Activated naive CD4-positive, alpha-beta T cell treated with anti-CD3 and anti-CD28 coated beads for 36 hours (primary cell): ENCODE data around the gene FCF1. TPM values are rescaled to one million over a fixed set of nuclear protein-coding genes. Genes with fewer than 3 reads are reported as not detected.

ENCODE experiments used
- CTCF ChIA-PET: fragments of 350-600 bp; sonication (Branson Sonifier 250); formaldehyde crosslinking; loops from one replicate; lab custom pipeline; 2021; ENCODE audit warnings: antibody characterized with exemption; lab: Charles Lee
- DNase-seq: peaks from one replicate; pipeline ENCODE4 v3.0.0-alpha.2; 2020
- H3K27ac Mint-ChIP-seq: one replicate; pipeline ENCODE4 v1.8.0; 2021; ENCODE audit warnings: mild to moderate bottlenecking, mixed read lengths
- H3K27me3 Mint-ChIP-seq: one replicate; pipeline ENCODE4 v1.8.0; 2021; ENCODE audit warnings: low read depth, mixed read lengths
- H3K36me3 Mint-ChIP-seq: one replicate; pipeline ENCODE4 v1.8.0; 2021; ENCODE audit warnings: low read depth, mixed read lengths
- H3K4me1 Mint-ChIP-seq: one replicate; pipeline ENCODE4 v1.8.0; 2021; ENCODE audit warnings: low read depth, mixed read lengths
- H3K4me3 Mint-ChIP-seq: one replicate; pipeline ENCODE4 v1.8.0; 2021; ENCODE audit warnings: mild to moderate bottlenecking, moderate library complexity, mixed read lengths
- H3K9me3 Mint-ChIP-seq: one replicate; pipeline ENCODE4 v1.8.0; 2021; ENCODE audit warnings: mixed read lengths
- intact Hi-C: fragments of 100-400 bp; cut with micrococcal nuclease; formaldehyde crosslinking; loops from one replicate; pipeline ENCODE4 v1.15.1; 2023
- total RNA-seq, 2 experiments: library from RNA; stranded (reverse); gene quantifications; one replicate each; pipeline ENCODE4 v1.2.3, GENCODE V29; 2021

The FCF1 gene
- total RNA-seq, 2 experiments from 2014 or later: 83.8 to 87.5 TPM

DNA sequence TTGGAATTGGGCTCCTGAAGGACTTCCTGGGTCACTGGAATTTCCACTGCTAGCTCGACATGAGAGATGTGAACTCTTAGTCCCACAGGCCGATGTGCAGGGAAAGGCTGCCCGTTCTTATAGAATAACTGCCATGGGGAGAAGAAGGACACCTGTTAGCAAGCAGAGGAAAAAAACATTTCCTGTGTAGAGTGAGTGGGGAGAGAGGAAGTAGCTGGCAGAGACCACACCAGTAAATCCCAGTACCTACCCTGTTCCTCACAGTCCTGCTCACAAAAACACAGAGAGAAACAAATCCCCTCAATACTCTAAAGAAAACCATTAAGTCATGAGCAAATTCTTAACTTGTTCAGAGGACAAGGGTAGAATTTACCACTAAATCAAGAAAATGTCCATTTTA lies 29.5 kb upstream of the FCF1 start:
- Mint-ChIP-seq H3K27me3 (no peaks in the 10 kb centered on the region), H3K4me1 (peaks cover 19% of the 10 kb centered on the region), H3K9me3 (no peaks in the 10 kb centered on the region), H3K36me3 (peaks cover 13% of the 10 kb centered on the region), H3K27ac (no peak overlapping the region), H3K4me3 (no peak overlapping the region)
- CTCF ChIA-PET: interaction anchor here (1.3 kb wide), 1 partner anchor 74 kb away, joined by 4 read pairs; no protein-coding TSS in a partner anchor
- intact Hi-C loops: no loop called here
- DNase-seq: no peak

DNA sequence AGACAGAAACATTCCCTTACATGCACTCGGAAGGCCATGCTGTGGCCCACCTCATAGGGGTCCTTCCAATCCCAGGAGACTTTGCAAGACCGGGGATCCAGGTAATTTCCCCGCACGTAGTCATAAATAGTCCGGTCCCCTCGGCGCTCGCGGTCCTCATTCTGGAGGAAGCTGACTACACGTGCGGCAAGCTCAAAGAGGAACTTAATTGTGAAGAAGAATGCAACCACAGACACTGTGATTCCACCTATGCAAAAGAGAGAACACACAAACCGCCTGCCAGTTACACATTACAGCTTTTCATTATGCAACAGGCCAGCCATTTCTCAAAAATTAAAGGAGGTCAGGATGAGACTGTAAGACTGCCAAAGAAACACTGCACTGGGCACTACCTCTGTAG lies 28.5 kb upstream of the FCF1 start:
- CTCF ChIA-PET: interaction anchor here (1.3 kb wide), 1 partner anchor 75 kb away, joined by 4 read pairs; no protein-coding TSS in a partner anchor
- Mint-ChIP-seq H3K4me1 (peaks cover 19% of the 10 kb centered on the region), H3K9me3 (no peaks in the 10 kb centered on the region), H3K4me3 (no peak overlapping the region), H3K27ac (peak overlapping the region; percentile 27), H3K27me3 (no peaks in the 10 kb centered on the region), H3K36me3 (peaks cover 17% of the 10 kb centered on the region)
- intact Hi-C loops: no loop called here
- peak; percentile 41 for DNase-seq

DNA sequence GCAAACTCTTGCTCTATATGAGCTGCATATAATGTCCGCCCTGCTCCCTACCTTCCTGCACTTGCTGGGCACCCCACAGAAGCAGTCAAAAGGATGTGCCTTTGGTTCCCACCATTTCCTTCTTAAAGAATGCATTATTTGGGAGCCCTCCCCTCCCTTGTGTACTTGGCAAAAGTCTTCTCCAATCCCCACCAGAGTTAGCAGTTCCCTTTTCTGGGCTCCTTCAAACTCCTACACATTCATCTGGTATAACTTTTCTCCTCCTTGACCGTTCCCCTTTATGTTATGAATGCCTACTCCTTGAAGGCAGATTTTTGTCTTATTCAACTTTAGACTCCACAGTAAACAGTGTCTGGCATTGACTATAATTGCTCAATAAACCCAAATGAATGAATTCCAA lies 27.9 kb upstream of the FCF1 start:
- H3K27ac Mint-ChIP-seq: no peak overlapping the region
- intact Hi-C loops: no loop called here
- peaks cover 19% of the 10 kb centered on the region for H3K4me1 Mint-ChIP-seq
- H3K4me3 Mint-ChIP-seq: no peak overlapping the region
- peaks cover 16% of the 10 kb centered on the region for H3K36me3 Mint-ChIP-seq
- H3K9me3 Mint-ChIP-seq: no peaks in the 10 kb centered on the region
- H3K27me3 Mint-ChIP-seq: no peaks in the 10 kb centered on the region
- CTCF ChIA-PET: interaction anchor here (0.5 to 1.3 kb wide), 3 partner anchors 76 to 246 kb away, joined by 3 to 4 read pairs (median 3); no protein-coding TSS in a partner anchor
- no peak for DNase-seq

DNA sequence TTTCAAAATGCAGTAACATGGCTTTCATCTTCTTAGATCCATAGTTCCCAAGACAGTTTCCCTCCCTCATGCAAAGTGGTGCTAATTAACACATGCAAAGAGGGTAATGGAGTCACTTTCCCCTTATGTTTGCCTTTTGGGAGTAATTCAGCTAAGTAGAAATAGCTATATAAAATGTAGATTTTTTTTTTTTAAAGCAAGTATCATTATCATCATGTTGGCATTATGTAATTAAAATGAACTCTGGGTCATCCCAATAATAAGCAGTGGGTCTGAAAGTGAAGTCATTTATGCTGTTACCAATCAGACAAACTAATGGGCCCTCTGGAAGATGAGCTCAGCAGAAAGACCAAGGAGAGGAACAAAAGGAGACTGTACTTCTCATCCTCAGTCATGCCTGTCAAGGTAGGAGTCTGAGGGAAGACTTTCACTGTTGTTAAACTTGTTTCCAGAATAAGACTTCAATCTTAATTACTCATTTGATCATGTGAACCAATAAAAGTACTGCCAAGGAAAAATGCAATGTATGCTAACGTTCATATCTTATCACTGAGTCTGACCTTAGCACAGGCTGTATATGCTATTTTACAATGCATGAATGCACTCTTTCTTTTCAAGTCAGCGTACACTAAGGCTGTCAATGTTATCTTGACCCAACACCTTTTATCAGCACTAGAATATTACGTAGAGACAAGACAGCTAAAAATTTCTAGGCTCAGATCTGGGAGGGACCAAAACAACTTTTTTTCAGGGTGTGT lies 26.8 kb upstream of the FCF1 start:
- Mint-ChIP-seq H3K27me3 (no peaks in the 10 kb centered on the region), H3K4me1 (peaks cover 19% of the 10 kb centered on the region), H3K9me3 (no peaks in the 10 kb centered on the region), H3K36me3 (peaks cover 22% of the 10 kb centered on the region), H3K27ac (no peak overlapping the region), H3K4me3 (no peak overlapping the region)
- CTCF ChIA-PET: interaction anchor here (0.9 kb wide), 1 partner anchor 175 kb away, joined by 3 read pairs; no protein-coding TSS in a partner anchor
- DNase-seq: no peak
- intact Hi-C loops: no loop called here

DNA sequence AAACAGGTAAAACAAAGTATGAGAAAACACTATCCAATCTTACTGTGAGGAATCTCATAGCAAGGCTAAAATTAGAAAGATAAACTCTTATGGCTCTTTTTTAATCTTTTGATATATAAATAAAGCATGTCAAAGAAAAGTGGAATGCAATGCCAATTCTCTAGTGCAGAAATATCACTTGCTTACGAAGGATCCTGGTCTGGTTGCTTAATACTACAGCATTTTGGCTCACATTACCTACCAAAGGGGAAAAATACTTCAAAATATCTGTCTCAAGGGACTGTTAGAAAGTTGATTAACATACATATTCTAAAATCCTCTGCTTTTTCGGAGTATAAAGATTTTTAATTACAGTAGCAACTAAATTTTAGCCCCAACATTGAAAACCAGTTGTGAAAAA lies 21.5 kb upstream of the FCF1 start:
- DNase-seq: no peak
- peaks cover 15% of the 10 kb centered on the region for H3K36me3 Mint-ChIP-seq
- CTCF ChIA-PET: interaction anchor here (1.1 kb wide), 1 partner anchor 254 kb away, joined by 3 read pairs; no protein-coding TSS in a partner anchor
- no peak overlapping the region for H3K4me3 Mint-ChIP-seq
- intact Hi-C loops: no loop called here
- no peaks in the 10 kb centered on the region for H3K27me3 Mint-ChIP-seq
- H3K27ac Mint-ChIP-seq: no peak overlapping the region
- no peaks in the 10 kb centered on the region for H3K9me3 Mint-ChIP-seq
- H3K4me1 Mint-ChIP-seq: peaks cover 2% of the 10 kb centered on the region

DNA sequence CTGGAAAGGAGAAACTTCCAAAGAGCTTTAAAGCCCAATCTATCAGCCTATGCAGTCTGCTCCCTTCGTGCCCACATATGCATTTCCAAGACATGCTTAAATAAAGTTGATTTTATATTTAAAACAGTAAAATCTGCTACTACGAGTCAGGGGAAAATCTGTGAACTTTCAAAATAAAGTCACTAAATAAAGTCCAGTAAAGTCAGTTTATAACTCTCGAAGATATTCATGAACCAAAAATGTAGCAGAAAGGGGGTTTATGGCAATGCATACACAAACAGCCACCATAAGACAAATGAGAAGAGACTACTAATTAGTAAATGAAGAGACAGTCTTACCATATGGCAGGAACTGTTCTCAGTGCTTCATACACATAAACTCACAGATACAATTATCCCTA lies 19.8 kb upstream of the FCF1 start:
- intact Hi-C loops: no loop called here
- Mint-ChIP-seq H3K9me3 (no peaks in the 10 kb centered on the region), H3K36me3 (peaks cover 15% of the 10 kb centered on the region), H3K4me3 (no peak overlapping the region), H3K4me1 (peaks cover 2% of the 10 kb centered on the region), H3K27ac (no peak overlapping the region), H3K27me3 (no peaks in the 10 kb centered on the region)
- DNase-seq: no peak
- CTCF ChIA-PET: interaction anchor here (1.6 kb wide), 1 partner anchor 25 kb away, joined by 3 read pairs; no protein-coding TSS in a partner anchor

DNA sequence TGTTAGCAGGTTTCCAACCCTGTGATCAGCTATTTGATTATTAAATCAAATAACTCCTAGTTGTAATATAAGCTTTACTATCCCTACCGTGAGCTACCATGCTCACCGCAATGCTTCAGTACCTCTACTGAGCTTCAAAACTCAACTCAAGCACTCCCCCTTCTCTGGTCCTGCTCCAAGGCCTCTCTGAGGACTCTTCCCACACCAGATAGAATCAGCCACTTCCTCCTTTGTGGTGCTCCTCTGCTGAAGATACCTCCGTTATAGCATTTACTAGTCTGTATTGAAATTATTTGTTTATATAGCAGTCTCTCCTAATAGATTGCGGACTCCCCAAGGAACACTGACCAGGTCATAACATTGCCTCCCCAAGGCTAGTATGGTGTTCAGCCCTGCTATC lies 17.5 kb upstream of the FCF1 start:
- Mint-ChIP-seq H3K27me3 (no peaks in the 10 kb centered on the region), H3K9me3 (no peaks in the 10 kb centered on the region), H3K36me3 (peaks cover 6% of the 10 kb centered on the region), H3K4me1 (peaks cover 7% of the 10 kb centered on the region), H3K27ac (no peak overlapping the region), H3K4me3 (no peak overlapping the region)
- CTCF ChIA-PET: interaction anchor here (1.6 kb wide), 1 partner anchor 86 kb away, joined by 4 read pairs; no protein-coding TSS in a partner anchor
- DNase-seq: no peak
- intact Hi-C loops: no loop called here

DNA sequence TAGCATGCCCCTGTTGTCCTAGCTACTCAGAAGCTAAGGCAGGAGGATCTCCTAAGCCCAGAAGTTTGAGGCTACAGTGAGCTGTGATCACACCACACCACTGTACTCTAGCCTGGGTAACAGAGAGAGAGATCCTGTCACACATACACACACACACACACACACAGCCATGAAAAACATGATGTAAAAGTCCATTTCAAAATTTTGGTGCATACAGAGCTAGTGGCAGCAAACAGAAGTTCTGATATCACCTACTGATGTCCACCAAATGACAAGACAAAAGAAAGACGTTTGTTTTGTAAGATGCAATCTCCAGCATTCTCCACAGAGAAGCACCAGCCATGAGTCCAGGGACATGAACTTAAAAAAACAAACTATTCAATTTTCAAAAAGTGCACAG lies 15.9 kb upstream of the FCF1 start:
- Mint-ChIP-seq H3K9me3 (no peaks in the 10 kb centered on the region), H3K27ac (no peak overlapping the region), H3K36me3 (peaks cover 6% of the 10 kb centered on the region), H3K4me1 (peaks cover 7% of the 10 kb centered on the region), H3K27me3 (no peaks in the 10 kb centered on the region), H3K4me3 (no peak overlapping the region)
- intact Hi-C loops: no loop called here
- DNase-seq: no peak
- CTCF ChIA-PET: interaction anchor here (0.6 kb wide), 1 partner anchor 93 kb away, joined by 7 read pairs; no protein-coding TSS in a partner anchor

DNA sequence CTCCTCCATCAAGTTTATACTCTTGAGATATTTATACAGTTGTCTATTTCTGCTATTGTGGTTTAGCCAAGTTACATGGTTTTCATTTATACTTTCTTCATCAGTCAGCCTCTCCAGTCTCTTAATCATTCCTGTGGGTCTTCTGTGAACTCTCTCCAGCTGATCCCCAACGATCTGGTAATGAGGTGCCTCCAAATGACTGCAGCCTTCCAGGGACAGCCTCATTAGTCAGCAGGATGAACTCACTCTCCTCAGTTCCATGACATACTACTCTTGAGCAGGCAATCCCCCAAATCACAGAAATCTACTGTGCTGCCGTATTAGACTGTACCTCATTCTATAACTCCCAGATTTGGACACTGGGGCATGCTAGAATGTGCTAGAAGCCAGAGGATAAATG lies 15.4 kb upstream of the FCF1 start:
- Mint-ChIP-seq H3K27ac (no peak overlapping the region), H3K4me1 (peaks cover 7% of the 10 kb centered on the region), H3K36me3 (peaks cover 8% of the 10 kb centered on the region), H3K27me3 (no peaks in the 10 kb centered on the region), H3K9me3 (peaks cover under 1% of the 10 kb centered on the region), H3K4me3 (no peak overlapping the region)
- CTCF ChIA-PET: interaction anchor here (0.6 kb wide), 1 partner anchor 93 kb away, joined by 7 read pairs; no protein-coding TSS in a partner anchor
- intact Hi-C loops: no loop called here
- no peak for DNase-seq

DNA sequence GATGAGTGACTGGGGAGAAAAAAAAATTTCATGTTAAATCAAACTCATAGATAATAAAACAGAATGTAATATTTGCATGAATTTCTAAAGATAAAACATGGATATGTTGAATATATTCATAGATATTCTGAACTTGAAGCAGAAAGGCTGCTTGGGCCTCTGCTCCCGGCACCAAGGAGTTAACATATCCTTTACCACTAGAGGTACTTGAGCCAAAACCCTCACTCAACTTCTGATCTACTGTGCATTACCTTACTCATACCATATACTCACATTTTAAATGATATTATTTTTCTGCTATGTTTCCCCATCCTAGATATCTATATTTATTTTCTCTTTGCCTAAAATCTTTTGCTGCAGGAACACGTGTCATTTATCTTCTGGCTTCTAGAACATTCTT lies 15.0 kb upstream of the FCF1 start:
- Mint-ChIP-seq H3K36me3 (peaks cover 13% of the 10 kb centered on the region), H3K27me3 (no peaks in the 10 kb centered on the region), H3K4me1 (peaks cover 10% of the 10 kb centered on the region), H3K27ac (no peak overlapping the region), H3K9me3 (peaks cover 5% of the 10 kb centered on the region), H3K4me3 (no peak overlapping the region)
- no peak for DNase-seq
- CTCF ChIA-PET: no interaction called here
- intact Hi-C loops: no loop called here

DNA sequence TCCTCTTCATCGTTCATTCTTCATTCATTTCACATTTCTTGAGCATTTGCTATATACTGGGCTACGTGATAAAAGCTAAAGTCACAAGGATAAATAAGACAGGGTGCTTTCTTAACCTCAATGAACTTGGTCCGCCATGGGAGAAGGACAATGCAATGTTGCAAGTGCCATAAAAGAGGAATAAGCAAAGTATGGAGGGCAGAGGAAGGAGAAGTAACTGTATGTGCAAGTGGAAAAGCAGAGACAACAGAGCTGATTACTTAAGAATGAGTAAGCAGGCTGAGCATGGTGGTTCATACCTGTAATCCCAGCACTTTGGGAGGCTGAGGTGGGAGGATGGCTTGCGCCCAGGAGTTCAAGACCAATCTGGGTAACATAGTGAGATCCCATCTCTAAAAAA lies 14.5 kb upstream of the FCF1 start:
- H3K4me1 Mint-ChIP-seq: peaks cover 12% of the 10 kb centered on the region
- no peak for DNase-seq
- no peak overlapping the region for H3K4me3 Mint-ChIP-seq
- no peaks in the 10 kb centered on the region for H3K27me3 Mint-ChIP-seq
- peaks cover 7% of the 10 kb centered on the region for H3K9me3 Mint-ChIP-seq
- intact Hi-C loops: no loop called here
- CTCF ChIA-PET: no interaction called here
- peaks cover 14% of the 10 kb centered on the region for H3K36me3 Mint-ChIP-seq
- no peak overlapping the region for H3K27ac Mint-ChIP-seq

DNA sequence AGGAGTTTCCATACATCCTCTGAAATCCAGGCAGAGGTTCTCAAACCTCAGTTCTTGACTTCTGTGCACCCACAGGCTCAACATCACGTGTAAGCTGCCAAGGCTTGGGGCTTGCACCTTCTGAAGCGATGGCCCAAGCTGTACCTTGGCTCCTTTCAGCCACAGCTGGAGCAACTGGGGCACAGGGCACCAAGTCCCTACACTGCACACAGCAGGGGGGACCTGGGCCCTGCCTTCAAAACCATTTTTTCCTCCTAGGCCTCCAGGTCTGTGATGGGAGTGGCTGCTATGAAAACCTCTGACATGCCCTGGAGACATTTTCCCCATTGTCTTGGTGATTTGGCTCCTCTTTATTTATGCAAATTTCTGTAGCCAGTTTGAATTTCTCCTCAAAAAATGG lies 10.7 kb upstream of the FCF1 start:
- intact Hi-C loops: no loop called here
- CTCF ChIA-PET: interaction anchor here (0.7 kb wide), 1 partner anchor 29 kb away, joined by 4 read pairs; no protein-coding TSS in a partner anchor
- H3K36me3 Mint-ChIP-seq: peaks cover 17% of the 10 kb centered on the region
- no peaks in the 10 kb centered on the region for H3K27me3 Mint-ChIP-seq
- no peak for DNase-seq
- H3K9me3 Mint-ChIP-seq: peaks cover 9% of the 10 kb centered on the region
- H3K27ac Mint-ChIP-seq: no peak overlapping the region
- peaks cover 19% of the 10 kb centered on the region for H3K4me1 Mint-ChIP-seq
- H3K4me3 Mint-ChIP-seq: no peak overlapping the region

DNA sequence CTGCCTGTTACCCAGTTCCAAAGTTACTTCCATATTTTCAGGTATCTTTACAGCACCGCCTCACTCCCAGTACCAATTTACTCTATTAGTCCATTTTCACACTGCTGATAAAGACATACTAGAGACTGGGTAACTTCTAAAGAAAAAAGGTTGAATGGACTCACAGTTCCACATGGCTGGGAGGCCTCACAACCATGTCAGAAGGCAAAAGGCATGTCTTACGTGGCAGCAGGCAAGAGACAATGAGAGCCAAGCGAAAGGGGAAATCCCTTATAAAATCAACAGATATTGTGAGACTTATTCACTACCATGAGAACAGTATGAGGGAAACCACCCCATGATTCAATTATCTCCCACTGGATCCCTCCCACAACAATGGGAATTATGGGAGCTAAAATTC lies 9.9 kb upstream of the FCF1 start:
- CTCF ChIA-PET: no interaction called here
- peaks cover 19% of the 10 kb centered on the region for H3K4me1 Mint-ChIP-seq
- intact Hi-C loops: no loop called here

More for the DNA sequence above, 9.9 kb upstream of the FCF1 start:
- Mint-ChIP-seq H3K4me3 (no peak overlapping the region), H3K27ac (no peak overlapping the region), H3K9me3 (peaks cover 9% of the 10 kb centered on the region), H3K36me3 (peaks cover 17% of the 10 kb centered on the region), H3K27me3 (no peaks in the 10 kb centered on the region)
- DNase-seq: no peak
